H9 (cell line): ENCODE results near the gene DTX3L. TPM values are rescaled to one million over a fixed set of nuclear protein-coding genes. Genes with fewer than 3 reads are reported as not detected.

Source experiments
- DNase-seq: peaks from one replicate; pipeline ENCODE4 v3.0.0-alpha.2; 2017
- H2AFZ ChIP-seq: one replicate; pipeline ENCODE4 v1.6.1; 2013; ENCODE audit warnings: mild to moderate bottlenecking, low read length, control low read depth, moderate library complexity
- H2AK5ac ChIP-seq: 2 replicates; pipeline ENCODE4 v1.6.1; 2013; ENCODE audit warnings: low read length, control low read depth, mixed read lengths; ENCODE audit not compliant: insufficient read length
- H2BK120ac ChIP-seq: one replicate; pipeline ENCODE4 v1.6.1; 2013; ENCODE audit warnings: low read depth, mild to moderate bottlenecking, low read length, control low read depth, inconsistent platforms; ENCODE audit not compliant: poor library complexity, severe bottlenecking
- H2BK12ac ChIP-seq: 2 replicates; pipeline ENCODE4 v1.6.1; 2013; ENCODE audit warnings: low read length, control low read depth, mixed read lengths, low read depth; ENCODE audit not compliant: insufficient read length
- H2BK15ac ChIP-seq: 2 replicates; pipeline ENCODE4 v1.6.1; 2013; ENCODE audit warnings: low read depth, low read length, control low read depth
- H2BK20ac ChIP-seq: one replicate; pipeline ENCODE4 v1.6.1; 2013; ENCODE audit warnings: low read depth, mild to moderate bottlenecking, low read length, control low read depth, inconsistent platforms; ENCODE audit not compliant: poor library complexity, severe bottlenecking
- H2BK5ac ChIP-seq: 2 replicates; pipeline ENCODE4 v1.6.1; 2013; ENCODE audit warnings: low read length, control low read depth, mixed read lengths; ENCODE audit not compliant: insufficient read length
- H3K14ac ChIP-seq: 2 replicates; pipeline ENCODE4 v1.6.1; 2013; ENCODE audit warnings: low read length, control low read depth; ENCODE audit not compliant: insufficient read depth
- H3K18ac ChIP-seq: 2 replicates; pipeline ENCODE4 v1.6.1; 2013; ENCODE audit warnings: low read depth, mild to moderate bottlenecking, mixed read lengths, low read length, control low read depth; ENCODE audit not compliant: insufficient read length
- H3K23ac ChIP-seq: 2 replicates; pipeline ENCODE4 v1.6.1; 2013; ENCODE audit warnings: low read length, control low read depth, mixed read lengths, low read depth; ENCODE audit not compliant: insufficient read length
- H3K23me2 ChIP-seq: 2 replicates; pipeline ENCODE4 v1.6.1; 2013; ENCODE audit warnings: low read depth, mild to moderate bottlenecking, mixed read lengths, low read length, control low read depth; ENCODE audit not compliant: insufficient read length, poor library complexity, severe bottlenecking
- H3K27ac ChIP-seq: 2 replicates; pipeline ENCODE4 v1.5.1; 2013; ENCODE audit warnings: low read length, control low read depth, mixed read lengths, low read depth; ENCODE audit not compliant: insufficient read length
- H3K27me3 ChIP-seq: 2 replicates; pipeline ENCODE4 v1.6.1; 2013; ENCODE audit warnings: low read length, control low read depth, inconsistent platforms; ENCODE audit not compliant: insufficient read depth
- H3K4ac ChIP-seq: 2 replicates; pipeline ENCODE4 v1.6.1; 2013; ENCODE audit warnings: low read depth, mild to moderate bottlenecking, control low read depth, inconsistent platforms, low read length, moderate library complexity
- H3K4me1 ChIP-seq: 2 replicates; pipeline ENCODE4 v1.6.1; 2013; ENCODE audit warnings: low read length, control low read depth, inconsistent platforms; ENCODE audit not compliant: insufficient read depth
- H3K4me2 ChIP-seq: 2 replicates; pipeline ENCODE4 v1.6.1; 2013; ENCODE audit warnings: low read length, control low read depth, mixed read lengths; ENCODE audit not compliant: insufficient read length, insufficient read depth
- H3K56ac ChIP-seq: 2 replicates; pipeline ENCODE4 v1.6.1; 2013; ENCODE audit warnings: low read depth, mild to moderate bottlenecking, mixed read lengths, low read length, control low read depth; ENCODE audit not compliant: insufficient read length
- H3K79me1 ChIP-seq: 2 replicates; pipeline ENCODE4 v1.6.1; 2013; ENCODE audit warnings: low read depth, mild to moderate bottlenecking, moderate library complexity, low read length, control low read depth, inconsistent platforms; ENCODE audit not compliant: insufficient read depth, poor library complexity, severe bottlenecking
- H3K79me2 ChIP-seq: 2 replicates; pipeline ENCODE4 v1.6.1; 2013; ENCODE audit warnings: low read length, control low read depth, inconsistent platforms; ENCODE audit not compliant: insufficient read depth
- H3K9ac ChIP-seq: 2 replicates; pipeline ENCODE4 v1.6.1; 2013; ENCODE audit warnings: low read length, control low read depth, mixed read lengths; ENCODE audit not compliant: insufficient read length; ENCODE audit errors: extremely low read depth
- H3K9me3 ChIP-seq: one replicate; pipeline ENCODE4 v1.6.1; 2013; ENCODE audit warnings: low read depth, low read length, inconsistent platforms; ENCODE audit not compliant: control insufficient read depth
- H3T11ph ChIP-seq: one replicate; pipeline ENCODE4 v1.6.1; 2013; ENCODE audit warnings: mild to moderate bottlenecking, low read length, control low read depth, inconsistent platforms
- H4K20me1 ChIP-seq: one replicate; pipeline ENCODE4 v1.6.1; 2013; ENCODE audit not compliant: control insufficient read depth, insufficient read length, insufficient read depth
- H4K5ac ChIP-seq: 2 replicates; pipeline ENCODE4 v1.6.1; 2013; ENCODE audit warnings: low read depth, mild to moderate bottlenecking, mixed read lengths, low read length, control low read depth; ENCODE audit not compliant: insufficient read length
- H4K8ac ChIP-seq: replicated peaks from 2 replicates; pipeline ENCODE4 v1.6.1; 2013; ENCODE audit warnings: low read length, control low read depth, mixed read lengths, low read depth; ENCODE audit not compliant: insufficient read length
- H4K91ac ChIP-seq: 2 replicates; pipeline ENCODE4 v1.6.1; 2013; ENCODE audit warnings: low read depth, mild to moderate bottlenecking, moderate library complexity, mixed read lengths, low read length, control low read depth; ENCODE audit not compliant: insufficient read length
- H3K27ac Mint-ChIP-seq, 3 experiments: 2 replicates in 2 of 3; 3 replicates in 1 of 3; pipeline ENCODE4 v1.8.0; 2020 to 2021; ENCODE audit warnings: mixed read lengths in 3 of 3, mild to moderate bottlenecking in 1 of 3, moderate library complexity in 1 of 3
- H3K27me3 Mint-ChIP-seq: 2 replicates; pipeline ENCODE4 v1.8.0; 2021; ENCODE audit warnings: low read depth, mild to moderate bottlenecking, moderate library complexity, mixed read lengths
- H3K36me3 Mint-ChIP-seq, 3 experiments: 2 replicates in 2 of 3; 3 replicates in 1 of 3; pipeline ENCODE4 v1.8.0; 2020 to 2021; ENCODE audit warnings: low read depth in 3 of 3, mixed read lengths in 3 of 3; ENCODE audit not compliant: insufficient read depth in 1 of 3
- H3K4me1 Mint-ChIP-seq, 2 experiments: 2 replicates each; pipeline ENCODE4 v1.8.0; 2020; ENCODE audit warnings: mixed read lengths in 2 of 2
- H3K4me3 Mint-ChIP-seq, 2 experiments: 2 replicates in 1 of 2; 3 replicates in 1 of 2; pipeline ENCODE4 v1.8.0; 2020 to 2021; ENCODE audit warnings: mild to moderate bottlenecking in 2 of 2, mixed read lengths in 2 of 2, moderate library complexity in 1 of 2
- H3K9me3 Mint-ChIP-seq, 2 experiments: 2 replicates in 1 of 2; 3 replicates in 1 of 2; pipeline ENCODE4 v1.8.0; 2020; ENCODE audit warnings: mild to moderate bottlenecking in 2 of 2, mixed read lengths in 2 of 2, moderate library complexity in 1 of 2
- WGBS: extraction: QIAGEN DNeasy Blood & Tissue Kit; methylation state at CpG from one replicate; pipeline ENCODE4 v1.1.7; 2013; ENCODE audit warnings: missing lambda C conversion rate, low lambda C conversion rate, mixed read lengths; ENCODE audit not compliant: insufficient read length; ENCODE audit errors: extremely low coverage; 5-methylcytosine and 5-hydroxymethylcytosine counted together
- total RNA-seq: library from RNA; stranded (reverse); gene quantifications from 2 replicates; pipeline ENCODE4 v1.2.1, GENCODE V29; 2021
- TF ChIP-seq, protein P1 (sequence below): fragments of 200-600 bp; sonication (generic); conservative IDR thresholded peaks from 3 replicates; pipeline ENCODE4 v1.8.0; 2021; ENCODE audit warnings: antibody characterized with exemption, mild to moderate bottlenecking

The DTX3L gene
- total RNA-seq, 1 experiment from 2014 or later, result 7.5 TPM

DNA sequence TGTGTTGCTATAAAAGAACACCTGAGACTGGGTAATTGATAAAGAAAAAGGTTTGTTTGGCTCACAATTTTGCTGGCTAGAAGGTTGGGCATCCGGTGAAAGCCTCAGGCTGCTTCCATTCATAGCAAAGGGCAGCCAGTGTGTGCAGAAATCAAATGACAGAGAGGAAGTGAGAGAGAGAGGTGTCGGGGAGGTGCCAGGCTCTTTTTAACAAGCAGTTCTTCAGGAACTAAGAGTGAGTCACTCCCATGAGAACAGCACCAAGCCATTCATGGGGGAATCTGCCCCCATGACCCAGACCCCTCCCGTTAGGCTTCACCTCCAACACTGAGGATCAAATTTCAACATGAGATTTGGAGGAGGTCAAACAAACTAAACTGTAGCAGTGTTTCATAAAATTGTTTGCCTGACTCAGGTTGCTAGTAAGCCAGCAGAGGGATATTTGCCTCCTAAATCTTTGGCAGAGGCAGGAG lies 8.8 kb downstream of the DTX3L start:
- H2BK5ac ChIP-seq, result no peak overlapping the region
- no peaks in the 10 kb centered on the region for H3K79me2 ChIP-seq
- no peak overlapping the region for H4K91ac ChIP-seq
- Mint-ChIP-seq H3K4me3 (no peak overlapping the region; a peak in 1 of 5 replicates), H3K36me3 (peaks cover 0 to 5% (median 0%) of the 10 kb centered on the region in 3 experiments; a peak in 2 of 7 replicates), H3K27me3 (peaks cover 8% of the 10 kb centered on the region), H3K9me3 (no peaks in the 10 kb centered on the region), H3K27ac (peak overlapping the region; percentile 76 to 92 (median 86); a peak in 4 of 7 replicates), H3K4me1 (peaks cover 22 to 24% of the 10 kb centered on the region in 2 experiments)
- no peak overlapping the region for H2BK15ac ChIP-seq
- H3T11ph ChIP-seq, result no peak overlapping the region
- no peak overlapping the region; the same call in 1 of the 2 replicates for H3K14ac ChIP-seq
- no peak overlapping the region for H3K4me2 ChIP-seq
- no peak overlapping the region for H3K23ac ChIP-seq
- no peak overlapping the region for H4K8ac ChIP-seq
- no peak overlapping the region for H2BK12ac ChIP-seq
- H3K4ac ChIP-seq, result no peak overlapping the region
- H4K20me1 ChIP-seq, result no peaks in the 10 kb centered on the region
- no peaks in the 10 kb centered on the region for H3K27me3 ChIP-seq
- H2AFZ ChIP-seq, result no peak overlapping the region
- H3K23me2 ChIP-seq, result peaks cover 4% of the 10 kb centered on the region
- H3K27ac ChIP-seq, result no peak overlapping the region
- H2BK120ac ChIP-seq, result no peak overlapping the region
- peak; percentile 67 for DNase-seq
- no peak overlapping the region for H2BK20ac ChIP-seq
- no peak overlapping the region for H4K5ac ChIP-seq
- no peak overlapping the region for H3K18ac ChIP-seq
- H2AK5ac ChIP-seq, result no peak overlapping the region
- peaks cover 3% of the 10 kb centered on the region; the same call in 1 of the 2 replicates for H3K4me1 ChIP-seq
- TF ChIP-seq, protein P1, sequence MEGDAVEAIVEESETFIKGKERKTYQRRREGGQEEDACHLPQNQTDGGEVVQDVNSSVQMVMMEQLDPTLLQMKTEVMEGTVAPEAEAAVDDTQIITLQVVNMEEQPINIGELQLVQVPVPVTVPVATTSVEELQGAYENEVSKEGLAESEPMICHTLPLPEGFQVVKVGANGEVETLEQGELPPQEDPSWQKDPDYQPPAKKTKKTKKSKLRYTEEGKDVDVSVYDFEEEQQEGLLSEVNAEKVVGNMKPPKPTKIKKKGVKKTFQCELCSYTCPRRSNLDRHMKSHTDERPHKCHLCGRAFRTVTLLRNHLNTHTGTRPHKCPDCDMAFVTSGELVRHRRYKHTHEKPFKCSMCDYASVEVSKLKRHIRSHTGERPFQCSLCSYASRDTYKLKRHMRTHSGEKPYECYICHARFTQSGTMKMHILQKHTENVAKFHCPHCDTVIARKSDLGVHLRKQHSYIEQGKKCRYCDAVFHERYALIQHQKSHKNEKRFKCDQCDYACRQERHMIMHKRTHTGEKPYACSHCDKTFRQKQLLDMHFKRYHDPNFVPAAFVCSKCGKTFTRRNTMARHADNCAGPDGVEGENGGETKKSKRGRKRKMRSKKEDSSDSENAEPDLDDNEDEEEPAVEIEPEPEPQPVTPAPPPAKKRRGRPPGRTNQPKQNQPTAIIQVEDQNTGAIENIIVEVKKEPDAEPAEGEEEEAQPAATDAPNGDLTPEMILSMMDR, result no peak
- no CpG with 5 or more reads among the region's 3 CpGs for WGBS
- H3K79me1 ChIP-seq, result no peaks in the 10 kb centered on the region
- H3K9ac ChIP-seq, result no peak overlapping the region
- H3K56ac ChIP-seq, result no peak overlapping the region
- no peaks in the 10 kb centered on the region for H3K9me3 ChIP-seq
